ENCODE measurements around the gene THOC6.

- no peak for TF ChIP-seq CTCF (conservative IDR thresholded peaks at IDR 0.05; ENCODE audit: low read depth in 2 of 2)
- no peak for TF ChIP-seq JUNB (IDR thresholded peaks at IDR 0.05; ENCODE audit: unreplicated experiment)
- no peak for TF ChIP-seq EZH2 (IDR thresholded peaks at IDR 0.05; ENCODE audit: low read depth, unreplicated experiment)
- no peak for TF ChIP-seq POLR2AphosphoS5 (IDR thresholded peaks at IDR 0.05; ENCODE audit: low read depth)
- no peak for TF ChIP-seq REST (IDR thresholded peaks at IDR 0.05; ENCODE audit: unreplicated experiment)
- TF ChIP-seq EZH2phosphoT487 (IDR thresholded peaks at IDR 0.05; ENCODE audit: unreplicated experiment), result no peak
- TF ChIP-seq ZNF462 (CRISPR knock-in tag; IDR thresholded peaks at IDR 0.05), result no peak
- TF ChIP-seq ETS1 (IDR thresholded peaks at IDR 0.05), result no peak
- no peak for TF ChIP-seq ZNF114 (CRISPR knock-in tag; IDR thresholded peaks at IDR 0.05)
- TF ChIP-seq CREB1 (CRISPR knock-in tag; IDR thresholded peaks at IDR 0.05; ENCODE audit: low read depth), result no peak
- TF ChIP-seq ZNF331 (CRISPR knock-in tag; IDR thresholded peaks at IDR 0.05; ENCODE audit: low read depth), result no peak
These were observed 18.5 kb downstream of the THOC6 start for GRCh38 chr16:3042376-3042775.

Data from GM23338 (cell line).